Dendritic cell treated with granulocyte-macrophage colony-stimulating factor and Interleukin-4, amounts not matched to agents 40 ng/mL and 50 ng/mL, for 4 days (primary cell): ENCODE data around the gene CUBN.

Experiments
- H3K27ac Mint-ChIP-seq: one replicate; pipeline ENCODE4 v1.8.0; 2022; ENCODE audit warnings: mild to moderate bottlenecking, mixed read lengths
- H3K27me3 Mint-ChIP-seq: one replicate; pipeline ENCODE4 v1.8.0; 2022; ENCODE audit warnings: mild to moderate bottlenecking, mixed read lengths
- H3K36me3 Mint-ChIP-seq: one replicate; pipeline ENCODE4 v1.8.0; 2022; ENCODE audit warnings: low read depth, mixed read lengths
- H3K4me1 Mint-ChIP-seq: one replicate; pipeline ENCODE4 v1.8.0; 2022; ENCODE audit warnings: low read depth, mixed read lengths
- H3K4me3 Mint-ChIP-seq: one replicate; pipeline ENCODE4 v1.8.0; 2022; ENCODE audit warnings: mild to moderate bottlenecking, moderate library complexity, mixed read lengths
- H3K9me3 Mint-ChIP-seq: one replicate; pipeline ENCODE4 v1.8.0; 2022; ENCODE audit warnings: mixed read lengths
- intact Hi-C: fragments of 100-400 bp; cut with micrococcal nuclease; formaldehyde crosslinking; loops from one replicate; pipeline ENCODE4 v1.15.0; 2022

CUBN gene

GRCh38 chr10:16901106-16901505, 228.5 kb downstream of the CUBN start:
- Mint-ChIP-seq H3K4me3 (no peak overlapping the region), H3K27ac (no peak overlapping the region), H3K4me1 (peaks cover 15% of the 10 kb centered on the region), H3K27me3 (no peaks in the 10 kb centered on the region), H3K9me3 (peaks cover 18% of the 10 kb centered on the region), H3K36me3 (no peaks in the 10 kb centered on the region)
- intact Hi-C loops, result no loop called here

DNA sequence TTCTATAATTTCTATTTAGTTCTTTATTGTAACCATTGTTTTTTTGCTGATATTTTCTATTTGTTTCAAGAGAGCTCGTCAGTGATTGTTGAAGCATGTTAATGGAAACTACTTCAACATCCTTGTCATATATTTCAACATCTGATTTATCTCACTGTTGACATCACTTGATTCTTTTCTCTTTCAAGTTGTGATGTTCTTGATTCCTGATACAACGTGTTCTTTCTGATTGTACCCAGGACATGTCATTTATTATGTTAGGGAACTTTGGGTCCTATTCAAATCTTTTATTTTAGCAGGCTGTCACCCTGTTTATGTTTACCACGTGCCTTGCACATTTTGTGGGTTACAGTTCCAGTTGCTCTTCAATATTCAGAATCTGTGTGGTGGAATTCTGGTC, 232.6 kb downstream of the CUBN start:
- Mint-ChIP-seq H3K27me3 (no peaks in the 10 kb centered on the region), H3K4me3 (no peak overlapping the region), H3K4me1 (peaks cover under 1% of the 10 kb centered on the region), H3K9me3 (peaks cover 9% of the 10 kb centered on the region), H3K36me3 (no peaks in the 10 kb centered on the region), H3K27ac (no peak overlapping the region)
- intact Hi-C loops, result no loop called here

GRCh38 chr10:16894821-16895220, 234.8 kb downstream of the CUBN start:
- peaks cover 5% of the 10 kb centered on the region for H3K27me3 Mint-ChIP-seq
- H3K9me3 Mint-ChIP-seq, result peaks cover 9% of the 10 kb centered on the region
- no peaks in the 10 kb centered on the region for H3K36me3 Mint-ChIP-seq
- intact Hi-C loops, result no loop called here
- H3K4me1 Mint-ChIP-seq, result peaks cover 11% of the 10 kb centered on the region
- H3K27ac Mint-ChIP-seq, result no peak overlapping the region
- no peak overlapping the region for H3K4me3 Mint-ChIP-seq

GRCh38 chr10:16893664-16894063, 235.9 kb downstream of the CUBN start:
- intact Hi-C loops, result no loop called here
- Mint-ChIP-seq H3K9me3 (peaks cover 9% of the 10 kb centered on the region), H3K4me3 (no peak overlapping the region), H3K4me1 (peaks cover 18% of the 10 kb centered on the region), H3K27ac (no peak overlapping the region), H3K27me3 (peaks cover 5% of the 10 kb centered on the region), H3K36me3 (no peaks in the 10 kb centered on the region)

DNA sequence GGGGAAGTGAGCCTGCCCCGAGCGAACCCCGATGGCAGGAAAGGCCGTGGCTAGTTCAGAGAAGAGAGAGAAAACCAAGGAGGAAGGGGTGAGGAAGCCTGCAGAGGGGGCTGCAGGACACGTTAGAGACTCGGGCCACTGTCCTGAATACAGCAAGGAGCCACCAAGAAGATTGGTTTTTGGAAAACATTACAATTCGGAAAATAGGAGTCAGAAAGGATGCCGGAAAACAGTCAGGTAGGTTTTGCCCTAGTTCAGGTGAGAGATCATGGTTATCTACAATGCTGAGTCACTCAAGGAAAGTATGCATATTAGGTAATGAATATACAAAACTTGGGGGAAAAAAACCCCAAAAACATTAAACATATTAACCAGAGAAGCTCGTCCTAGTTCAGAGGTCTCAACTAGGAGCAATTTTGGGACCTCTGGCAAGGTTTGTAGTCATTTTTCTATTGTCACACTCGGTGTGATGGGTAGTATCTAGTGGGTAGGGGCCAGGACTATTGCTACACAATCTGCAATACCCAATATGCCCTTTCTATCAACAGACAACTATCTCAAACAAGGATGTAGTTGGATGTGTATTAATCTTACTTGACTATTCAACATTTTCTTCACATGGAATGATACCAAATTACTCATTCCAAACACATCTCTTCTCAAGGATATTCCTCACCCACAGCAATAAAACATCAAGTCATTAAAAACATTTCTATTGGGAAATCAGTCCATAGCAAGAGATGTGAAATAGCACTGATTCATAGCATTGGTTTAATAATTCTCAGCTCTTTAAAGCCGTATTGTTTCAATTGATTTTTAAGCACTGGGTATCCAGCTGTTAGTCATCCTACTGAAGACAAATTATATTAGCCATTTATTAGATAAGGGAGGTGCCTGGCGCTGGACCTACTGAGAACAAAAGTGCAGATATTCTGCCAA, 238.0 kb downstream of the CUBN start:
- Mint-ChIP-seq H3K36me3 (no peaks in the 10 kb centered on the region), H3K4me3 (peak overlapping the region; percentile 45)

GRCh38 chr10:16890691-16891090, 238.9 kb downstream of the CUBN start:
- Mint-ChIP-seq H3K4me1 (peaks cover 18% of the 10 kb centered on the region), H3K27ac (no peak overlapping the region), H3K27me3 (peaks cover 5% of the 10 kb centered on the region), H3K4me3 (no peak overlapping the region), H3K9me3 (peaks cover 6% of the 10 kb centered on the region), H3K36me3 (no peaks in the 10 kb centered on the region)
- intact Hi-C loops, result loop anchor here (2.0 kb wide), 1 partner anchor 366 kb away; no protein-coding TSS in a partner anchor

More for the DNA sequence above, 238.0 kb downstream of the CUBN start:
- Mint-ChIP-seq H3K4me1 (peaks cover 18% of the 10 kb centered on the region), H3K9me3 (peaks cover 9% of the 10 kb centered on the region), H3K27me3 (peaks cover 5% of the 10 kb centered on the region), H3K27ac (peak overlapping the region; percentile 11)
- intact Hi-C loops, result loop anchor here (2.0 kb wide), 1 partner anchor 365 kb away; no protein-coding TSS in a partner anchor

DNA sequence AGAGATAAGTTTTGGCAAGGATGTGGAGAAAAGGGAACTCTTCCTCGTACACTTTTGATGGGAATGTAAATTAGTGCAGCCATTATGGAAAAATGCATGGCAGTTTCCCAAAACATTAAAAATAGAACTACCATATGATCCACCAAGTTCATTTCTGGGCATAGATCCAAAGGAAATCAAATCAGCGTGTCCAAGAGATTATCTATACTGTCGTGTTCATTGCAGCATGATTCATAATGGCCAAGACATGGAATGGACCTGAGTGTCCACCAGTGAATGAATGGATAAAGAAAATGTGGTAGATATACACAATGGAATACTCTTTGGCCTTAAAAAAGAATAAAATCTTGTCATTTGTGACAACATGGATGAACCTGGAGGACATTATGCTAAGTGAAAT, 242.0 kb downstream of the CUBN start:
- Mint-ChIP-seq H3K9me3 (no peaks in the 10 kb centered on the region), H3K27me3 (peaks cover 5% of the 10 kb centered on the region), H3K27ac (no peak overlapping the region), H3K4me1 (peaks cover 18% of the 10 kb centered on the region), H3K4me3 (no peak overlapping the region), H3K36me3 (no peaks in the 10 kb centered on the region)
- intact Hi-C loops, result loop anchor here (5.0 kb wide), 1 partner anchor 360 kb away; no protein-coding TSS in a partner anchor

GRCh38 chr10:16886031-16886430, 243.6 kb downstream of the CUBN start:
- Mint-ChIP-seq H3K4me3 (no peak overlapping the region), H3K27me3 (peaks cover 5% of the 10 kb centered on the region), H3K4me1 (peaks cover 8% of the 10 kb centered on the region), H3K9me3 (no peaks in the 10 kb centered on the region), H3K36me3 (no peaks in the 10 kb centered on the region), H3K27ac (no peak overlapping the region)
- intact Hi-C loops, result loop anchor here (5.0 kb wide), 1 partner anchor 361 kb away; no protein-coding TSS in a partner anchor

GRCh38 chr10:16884497-16884896, 245.1 kb downstream of the CUBN start:
- peaks cover 7% of the 10 kb centered on the region for H3K4me1 Mint-ChIP-seq
- no peak overlapping the region for H3K4me3 Mint-ChIP-seq
- no peaks in the 10 kb centered on the region for H3K9me3 Mint-ChIP-seq
- H3K36me3 Mint-ChIP-seq, result no peaks in the 10 kb centered on the region
- intact Hi-C loops, result no loop called here
- H3K27me3 Mint-ChIP-seq, result no peaks in the 10 kb centered on the region
- H3K27ac Mint-ChIP-seq, result no peak overlapping the region

DNA sequence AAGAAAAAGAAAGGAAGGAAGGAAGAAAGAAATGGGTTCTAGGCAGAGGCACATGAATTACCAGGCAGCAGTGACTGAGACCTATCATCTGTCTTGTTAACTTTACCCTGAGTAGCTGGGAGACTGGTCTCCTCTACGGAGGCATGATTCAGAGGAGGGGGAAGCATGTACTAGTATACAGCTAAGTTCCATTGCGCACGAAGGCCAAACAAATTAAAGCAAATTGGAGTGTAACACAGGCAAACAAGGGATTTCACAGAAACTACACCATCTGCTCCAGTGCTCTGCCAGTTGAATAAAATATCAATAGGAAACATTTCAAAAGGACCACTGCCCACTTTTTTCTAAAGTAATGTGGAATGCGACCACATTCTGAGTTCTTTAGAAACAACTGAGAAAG, 246.5 kb downstream of the CUBN start:
- no peaks in the 10 kb centered on the region for H3K27me3 Mint-ChIP-seq
- no peaks in the 10 kb centered on the region for H3K9me3 Mint-ChIP-seq
- intact Hi-C loops, result no loop called here
- H3K36me3 Mint-ChIP-seq, result no peaks in the 10 kb centered on the region
- no peak overlapping the region for H3K27ac Mint-ChIP-seq
- no peak overlapping the region for H3K4me3 Mint-ChIP-seq
- H3K4me1 Mint-ChIP-seq, result no peaks in the 10 kb centered on the region

GRCh38 chr10:16870331-16870730, 259.3 kb downstream of the CUBN start:
- Mint-ChIP-seq H3K4me1 (peaks cover 5% of the 10 kb centered on the region), H3K9me3 (peaks cover 6% of the 10 kb centered on the region), H3K36me3 (no peaks in the 10 kb centered on the region), H3K27me3 (peaks cover 17% of the 10 kb centered on the region), H3K27ac (no peak overlapping the region), H3K4me3 (no peak overlapping the region)
- intact Hi-C loops, result no loop called here

DNA sequence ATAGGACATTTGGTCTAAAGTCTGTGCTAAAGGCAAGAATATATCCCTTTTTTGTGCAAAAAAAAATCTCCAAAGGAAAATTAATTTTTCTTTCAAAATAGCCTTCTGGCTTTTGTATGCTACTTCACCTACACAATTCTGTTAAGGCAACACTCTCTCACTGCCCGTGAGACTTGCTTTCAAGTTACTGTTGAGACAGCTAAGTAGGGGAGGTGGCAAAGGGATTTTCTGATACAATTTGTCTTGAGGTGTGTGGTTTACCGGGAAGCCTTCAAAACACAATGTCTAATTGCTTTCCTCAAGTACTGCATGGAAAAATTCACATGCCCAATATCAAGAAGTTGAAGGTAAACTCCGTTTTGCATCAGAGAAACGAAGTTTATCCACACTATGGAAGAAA, 261.6 kb downstream of the CUBN start:
- peaks cover 8% of the 10 kb centered on the region for H3K9me3 Mint-ChIP-seq
- H3K27ac Mint-ChIP-seq, result no peak overlapping the region
- H3K36me3 Mint-ChIP-seq, result no peaks in the 10 kb centered on the region
- H3K27me3 Mint-ChIP-seq, result peaks cover 20% of the 10 kb centered on the region
- H3K4me1 Mint-ChIP-seq, result peaks cover 5% of the 10 kb centered on the region
- intact Hi-C loops, result no loop called here
- H3K4me3 Mint-ChIP-seq, result no peak overlapping the region

GRCh38 chr10:16867556-16867955, 262.1 kb downstream of the CUBN start:
- H3K9me3 Mint-ChIP-seq, result peaks cover 8% of the 10 kb centered on the region
- H3K4me3 Mint-ChIP-seq, result no peak overlapping the region
- peaks cover 5% of the 10 kb centered on the region for H3K4me1 Mint-ChIP-seq
- peaks cover 20% of the 10 kb centered on the region for H3K27me3 Mint-ChIP-seq
- no peaks in the 10 kb centered on the region for H3K36me3 Mint-ChIP-seq
- no peak overlapping the region for H3K27ac Mint-ChIP-seq
- intact Hi-C loops, result no loop called here

- H3K27ac Mint-ChIP-seq, result no peak overlapping the region
- H3K4me3 Mint-ChIP-seq, result no peak overlapping the region
- H3K9me3 Mint-ChIP-seq, result peaks cover 8% of the 10 kb centered on the region
- intact Hi-C loops, result no loop called here
- H3K27me3 Mint-ChIP-seq, result peaks cover 20% of the 10 kb centered on the region
- peaks cover 5% of the 10 kb centered on the region for H3K4me1 Mint-ChIP-seq
- no peaks in the 10 kb centered on the region for H3K36me3 Mint-ChIP-seq
Observed at GRCh38 chr10:16866541-16867275, 262.9 kb downstream of the CUBN start.
